DMS114 treated with DMSO at 0.1 percent for 48 hours (cell line): ENCODE results near the gene PDLIM1.

Experiments used
- DNase-seq: peaks from one replicate; lab custom pipeline; 2025; ENCODE audit not compliant: unreplicated experiment; lab: John Stamatoyannopoulos, UW

PDLIM1 gene

DNA sequence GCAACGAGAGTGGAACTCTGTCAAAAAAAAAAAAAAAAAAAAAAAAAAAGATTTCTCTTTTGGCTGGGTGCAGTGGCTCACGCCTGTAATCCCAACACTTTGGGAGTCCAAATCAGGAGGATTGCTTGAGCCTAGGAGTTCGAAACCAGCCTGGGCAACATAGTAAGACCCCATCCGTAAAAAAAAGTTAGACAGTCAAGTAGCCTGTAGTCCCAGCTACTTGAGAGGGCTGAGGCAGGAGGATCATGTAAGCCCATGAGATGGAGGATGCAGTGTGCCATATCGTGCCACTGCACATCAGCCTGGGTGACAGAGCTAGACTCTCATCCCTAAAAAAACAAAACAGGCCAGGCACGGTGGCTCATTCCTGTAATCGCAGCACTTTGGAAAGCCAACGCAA is 25.2 kb downstream of the PDLIM1 start:
- DNase-seq, result no peak

DNA sequence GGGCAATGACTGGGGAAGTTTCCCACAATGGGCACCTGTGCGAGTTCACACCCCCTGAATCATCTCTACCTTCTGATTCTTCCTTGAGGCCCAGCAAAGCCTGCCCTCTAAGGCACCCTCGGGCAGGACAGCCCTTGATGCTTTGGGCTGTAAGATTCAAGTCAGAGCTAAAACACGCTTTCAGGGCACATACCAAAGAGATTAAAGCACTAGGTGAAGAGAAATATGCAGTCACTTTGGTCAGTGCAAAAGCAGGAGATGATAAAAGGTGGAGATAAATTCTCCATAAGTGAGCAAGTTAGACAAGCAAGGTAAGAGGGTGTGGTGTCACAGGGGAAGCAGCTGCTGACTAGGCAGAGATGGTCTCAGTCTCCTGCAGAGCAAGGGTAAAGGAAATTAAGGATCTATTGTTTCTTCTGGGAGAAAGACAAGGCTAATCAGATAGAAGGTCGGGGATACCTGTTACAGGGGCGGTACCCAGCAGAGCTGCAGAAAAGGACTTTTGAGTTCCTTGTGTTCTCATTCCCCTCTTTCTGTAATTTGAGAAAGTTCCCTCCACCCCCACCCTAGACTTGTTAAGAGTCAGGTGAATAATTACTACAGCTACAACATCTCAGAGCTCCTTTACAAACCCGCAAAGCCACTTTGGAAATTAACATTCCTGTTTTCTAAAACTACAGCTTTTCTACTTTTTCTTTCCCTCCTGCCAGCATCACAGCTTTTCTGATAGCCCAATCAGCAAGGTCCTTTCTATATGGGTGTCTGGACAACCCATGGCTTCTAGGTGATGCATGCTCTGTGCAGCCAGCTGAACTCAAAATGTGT is 26.4 kb downstream of the PDLIM1 start:
- DNase-seq, result no peak

- no peak for DNase-seq
Observed at GRCh38 chr10:95263864-95264226, 27.0 kb downstream of the PDLIM1 start.

DNA sequence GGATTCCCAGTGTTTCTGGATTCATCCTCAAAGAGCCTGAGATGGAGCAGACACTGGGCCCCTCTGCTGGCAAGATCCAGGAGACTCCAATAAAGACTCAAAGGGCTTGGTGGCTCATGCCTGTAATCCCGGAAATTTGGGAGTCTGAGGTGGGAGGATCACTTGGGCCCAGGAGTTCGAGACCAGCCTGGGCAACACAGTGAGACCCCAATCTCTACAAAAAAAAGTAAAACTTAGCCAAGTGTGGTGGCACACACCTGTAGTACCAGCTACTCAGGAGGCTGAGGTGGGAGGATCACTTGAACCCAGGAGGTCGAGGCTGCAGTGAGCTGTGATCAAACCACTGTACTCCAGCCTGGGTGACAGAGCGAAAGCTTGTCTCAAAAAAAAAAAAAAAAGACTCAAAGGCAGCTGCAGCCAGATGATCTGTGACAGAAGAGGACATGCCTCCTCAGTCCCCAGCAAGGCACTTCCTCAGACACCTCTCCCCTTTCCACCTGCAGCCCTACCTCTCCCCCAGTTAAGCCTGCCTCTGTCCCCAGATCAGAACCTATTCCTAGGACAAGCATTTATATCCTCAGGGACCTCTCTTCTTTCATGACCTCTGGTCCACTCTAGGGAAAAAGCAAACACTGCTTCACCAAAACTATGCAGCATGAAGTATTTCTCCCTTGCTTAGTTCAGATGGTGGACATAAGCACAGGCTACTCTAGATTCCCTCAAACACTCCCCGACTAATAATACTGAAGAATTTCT is 27.9 kb downstream of the PDLIM1 start:
- DNase-seq, result no peak

GRCh38 chr10:95261926-95262325 is 28.9 kb downstream of the PDLIM1 start:
- no peak for DNase-seq

- no peak for DNase-seq
Observed at GRCh38 chr10:95260909-95261552, 29.8 kb downstream of the PDLIM1 start.

- DNase-seq, result no peak
Observed at GRCh38 chr10:95260397-95260881, 30.4 kb downstream of the PDLIM1 start.

DNA sequence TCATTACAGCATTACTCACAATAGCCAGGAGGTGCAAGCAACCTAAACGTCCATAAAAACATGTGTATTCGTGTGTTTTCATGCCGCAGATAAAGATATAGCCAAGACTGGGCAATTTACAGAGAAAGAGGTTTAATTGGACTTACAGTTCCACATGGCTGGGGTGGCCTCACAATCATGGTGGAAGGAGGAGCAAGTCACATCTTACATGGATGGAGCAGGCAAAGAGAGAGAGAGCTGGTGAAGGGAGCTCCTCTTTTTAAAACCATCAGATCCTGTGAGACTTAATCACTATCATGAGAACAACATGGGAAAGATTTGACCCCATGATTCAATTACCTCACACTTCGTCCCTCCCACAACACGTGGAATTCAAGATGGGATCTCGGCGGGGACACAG is 33.0 kb downstream of the PDLIM1 start:
- no peak for DNase-seq

DNA sequence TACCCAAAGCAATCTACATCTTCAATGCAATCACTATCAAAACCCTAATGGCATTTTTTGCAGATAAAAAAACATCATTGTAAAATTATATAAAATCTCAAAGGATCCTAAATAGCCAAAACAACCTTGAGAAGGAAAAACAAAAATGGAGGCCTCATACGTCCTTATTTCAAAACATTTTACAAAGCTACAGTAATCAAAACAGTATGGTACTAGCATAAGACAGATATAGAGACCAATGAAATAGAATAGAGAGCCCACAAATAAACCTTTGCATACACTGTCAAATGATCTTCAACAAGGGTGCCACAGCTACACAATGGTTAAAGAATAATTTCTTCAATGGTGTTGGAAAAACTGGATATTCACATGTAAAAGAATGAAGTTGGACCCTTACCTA is 34.5 kb downstream of the PDLIM1 start:
- no peak for DNase-seq

DNA sequence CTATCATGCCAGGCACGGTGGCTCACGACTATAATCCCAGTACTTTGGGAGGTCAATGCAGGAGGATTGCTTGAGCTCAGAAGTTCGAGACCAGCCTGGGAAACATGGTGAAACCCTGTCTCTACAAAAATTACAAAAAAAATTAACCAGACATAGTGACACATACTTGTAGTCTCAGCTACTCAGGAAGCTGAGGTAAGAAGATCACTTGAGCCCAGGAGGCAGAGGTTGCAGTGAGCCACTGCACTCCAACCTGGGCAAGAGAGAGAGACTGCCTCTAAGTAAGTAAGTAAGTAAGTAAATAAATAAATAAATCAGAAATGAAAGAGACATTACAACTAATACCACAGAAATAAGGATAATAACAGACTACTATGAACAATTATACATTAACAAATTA is 36.2 kb downstream of the PDLIM1 start:
- no peak for DNase-seq

DNA sequence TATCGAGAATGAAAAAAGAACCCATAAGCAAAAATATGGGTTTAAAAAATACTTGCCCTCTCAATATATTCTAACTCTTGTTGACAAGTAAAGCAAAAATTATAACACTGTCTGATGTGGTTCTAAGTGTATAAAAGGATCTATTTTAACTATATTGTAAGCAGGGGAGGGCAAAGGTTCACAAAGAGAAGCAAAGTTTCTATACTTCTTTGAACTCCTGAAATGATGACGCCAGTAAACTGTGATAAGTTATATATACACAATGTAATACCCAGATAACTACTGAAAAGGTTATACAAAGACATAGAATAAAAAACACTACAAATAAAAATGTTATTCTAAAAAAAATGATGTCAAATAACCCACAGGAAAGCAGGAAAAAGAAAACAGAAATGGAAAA is 37.1 kb downstream of the PDLIM1 start:
- DNase-seq, result no peak

DNA sequence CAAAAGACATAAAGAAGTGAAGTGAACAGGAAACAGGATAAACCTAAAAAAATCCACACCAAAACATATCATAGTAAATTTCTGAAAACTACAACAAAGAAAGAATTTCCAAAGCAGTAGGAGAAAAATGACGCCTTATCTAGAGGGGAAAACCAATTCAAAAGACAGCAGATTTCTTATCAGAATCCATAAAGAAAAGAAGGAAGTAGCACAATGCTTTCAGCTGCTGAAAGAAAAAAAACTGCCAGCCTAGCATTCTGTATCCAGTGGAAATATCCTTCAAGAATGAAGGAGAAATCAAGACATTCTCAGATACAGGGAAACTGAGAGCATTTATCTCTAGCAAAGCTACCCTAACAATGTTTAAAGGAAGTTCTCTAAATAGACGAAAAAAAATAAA is 37.8 kb downstream of the PDLIM1 start:
- DNase-seq, result no peak

DNA sequence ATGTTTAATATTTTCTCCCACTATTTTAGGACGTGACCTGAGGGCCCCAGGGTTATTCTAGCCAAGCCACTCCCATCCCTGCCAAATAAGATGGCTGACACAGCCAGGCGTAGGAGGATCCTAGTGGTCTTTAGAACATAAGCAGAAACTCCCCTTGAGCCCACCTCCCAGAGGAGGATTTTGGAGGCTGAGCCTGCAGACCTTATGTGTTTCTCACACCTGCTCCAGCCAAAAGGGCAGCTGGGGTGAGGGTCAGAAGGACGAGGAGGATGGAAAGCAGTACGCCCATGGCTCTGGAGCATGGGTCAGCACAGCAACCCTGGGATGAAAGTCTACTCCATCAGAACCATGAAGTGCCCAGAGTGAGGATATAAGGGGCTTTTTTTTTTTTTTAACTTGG is 39.9 kb downstream of the PDLIM1 start:
- DNase-seq, result no peak

DNA sequence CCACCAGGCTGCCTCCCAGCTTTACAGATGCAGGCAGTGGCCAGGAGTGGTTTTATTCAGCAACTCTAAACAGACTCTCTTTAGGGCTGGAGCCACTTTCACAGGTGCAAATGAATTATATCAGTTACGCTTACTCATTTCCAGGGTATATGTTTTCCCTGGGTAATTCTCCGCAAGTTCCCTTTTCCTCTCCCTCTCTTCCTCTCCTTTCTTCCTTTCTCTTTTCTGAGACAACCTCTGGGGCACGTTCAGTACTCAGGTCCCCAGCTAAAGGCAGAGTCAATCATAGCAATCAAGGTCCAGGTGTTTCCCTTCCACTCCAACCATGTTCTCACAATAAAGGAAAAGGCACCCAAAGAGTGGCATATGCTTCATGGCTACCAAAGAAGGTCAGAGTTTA is 41.3 kb downstream of the PDLIM1 start:
- DNase-seq, result no peak

GRCh38 chr10:95248989-95249388 is 41.8 kb downstream of the PDLIM1 start:
- no peak for DNase-seq

DNA sequence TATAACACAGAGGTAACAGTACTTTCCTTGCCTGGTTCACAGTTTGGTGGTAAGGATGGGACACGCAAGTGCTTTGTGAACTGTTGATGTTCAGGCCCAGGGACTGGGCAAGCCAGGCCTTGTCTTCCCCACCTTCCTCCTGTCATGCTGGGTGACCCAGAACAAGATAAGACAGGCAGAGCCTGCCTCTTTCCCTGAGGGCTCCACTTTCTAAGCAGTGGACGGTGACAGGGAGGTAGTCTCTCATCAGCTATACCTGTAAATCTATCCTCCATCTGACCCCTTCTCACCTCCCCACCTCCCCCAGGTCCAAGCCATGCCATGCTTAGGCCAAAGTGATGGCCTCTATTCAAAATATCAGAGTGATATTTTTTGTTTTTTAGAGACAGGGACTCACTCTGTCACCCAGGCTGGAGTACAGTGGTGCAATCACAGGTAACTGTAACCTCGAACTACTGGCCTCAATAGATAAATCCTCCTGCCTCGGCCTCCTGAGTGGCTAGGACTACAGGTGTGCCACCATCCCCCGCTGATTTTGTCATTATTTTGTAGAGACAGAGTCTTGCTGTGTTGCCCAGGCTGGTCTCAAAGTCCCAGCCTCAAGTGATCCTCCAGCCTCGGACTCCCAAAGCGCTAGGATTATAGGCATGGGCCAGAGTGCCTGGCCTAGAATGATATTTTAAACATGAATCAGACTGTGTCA is 42.8 kb downstream of the PDLIM1 start:
- DNase-seq, result no peak

- DNase-seq, result no peak
Observed at GRCh38 chr10:95247200-95247880, 43.5 kb downstream of the PDLIM1 start.

DNA sequence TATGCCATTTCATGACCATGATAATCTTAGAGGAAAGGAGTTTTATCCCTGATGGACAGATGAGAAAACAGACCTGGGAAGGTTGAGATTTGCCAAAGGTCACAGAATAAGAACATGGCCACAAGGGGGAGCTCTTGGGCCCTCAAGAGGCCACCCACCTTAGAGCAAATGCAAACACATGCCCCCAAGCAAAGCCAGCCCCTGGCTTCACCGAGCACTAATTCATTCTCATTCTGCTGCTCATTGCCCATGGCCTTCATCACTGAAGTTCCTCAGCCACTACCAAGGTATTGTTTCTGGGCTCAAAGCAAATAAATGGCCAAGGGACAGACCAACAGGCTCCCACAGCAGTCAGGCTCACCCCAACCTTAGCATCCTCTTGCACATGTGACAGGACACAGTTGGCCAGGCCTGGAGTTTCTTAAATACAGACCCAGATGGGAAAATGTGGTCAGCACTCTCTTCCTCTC is 44.2 kb downstream of the PDLIM1 start:
- DNase-seq, result peak; percentile 33

DNA sequence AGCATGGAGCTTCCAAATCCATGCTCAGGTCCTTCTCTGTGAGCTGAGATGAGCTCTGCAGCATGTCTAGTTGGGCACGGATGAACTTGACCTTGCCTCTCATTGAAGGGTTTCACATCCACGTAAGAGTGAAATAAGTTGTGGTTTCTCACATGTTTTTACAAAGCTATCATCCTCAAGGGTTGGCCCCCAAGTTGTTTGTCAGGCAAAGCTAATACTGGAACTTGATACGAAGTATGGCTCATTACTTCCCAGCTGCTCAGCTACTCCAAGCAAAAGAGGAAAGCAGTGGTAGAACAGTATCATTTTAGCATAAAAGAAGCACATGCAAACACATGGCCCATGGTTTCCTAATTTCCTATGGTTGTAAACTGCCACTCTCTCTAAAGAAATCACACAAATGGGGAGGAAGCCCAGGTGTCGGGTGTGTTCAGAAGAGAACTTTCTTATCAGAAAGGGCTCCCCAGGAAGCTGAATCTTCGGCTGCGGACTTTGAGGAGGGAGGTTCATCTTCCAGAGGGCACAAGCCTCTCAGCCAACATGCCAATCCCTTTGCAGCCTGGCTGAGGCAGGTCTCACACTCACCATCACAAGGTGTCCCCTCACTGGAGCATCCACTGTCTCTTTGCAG is 45.3 kb downstream of the PDLIM1 start:
- DNase-seq, result no peak

DNA sequence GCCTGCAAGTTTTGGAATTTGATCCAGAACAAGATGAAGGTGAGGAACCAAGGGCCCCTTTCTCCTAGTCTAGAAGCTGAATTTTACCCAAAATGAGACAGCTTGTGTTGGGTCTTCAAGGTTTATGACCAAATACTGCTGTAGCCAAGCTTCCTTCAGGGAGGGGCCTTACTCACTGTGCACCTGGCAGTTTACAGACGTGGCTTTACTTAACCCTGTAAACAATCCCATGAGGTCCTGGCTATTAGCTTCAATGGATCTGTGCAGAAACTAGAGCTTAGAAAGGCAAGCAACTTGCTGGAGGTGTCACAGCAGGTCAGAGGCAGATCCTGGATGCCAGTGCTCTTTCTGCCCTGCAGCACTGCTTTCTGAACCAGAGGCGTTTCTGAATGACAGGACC is 46.7 kb downstream of the PDLIM1 start:
- no peak for DNase-seq
